HG02759 (cell line): Measurements from ENCODE around the gene SAFB.

ENCODE experiments used
- ATAC-seq: cut with Tn5 transposase; IDR thresholded peaks from one replicate; pipeline ENCODE4 v1.9.1; 2021; ENCODE audit warnings: mild to moderate bottlenecking, moderate library complexity; ENCODE audit not compliant: unreplicated experiment

The SAFB gene

DNA sequence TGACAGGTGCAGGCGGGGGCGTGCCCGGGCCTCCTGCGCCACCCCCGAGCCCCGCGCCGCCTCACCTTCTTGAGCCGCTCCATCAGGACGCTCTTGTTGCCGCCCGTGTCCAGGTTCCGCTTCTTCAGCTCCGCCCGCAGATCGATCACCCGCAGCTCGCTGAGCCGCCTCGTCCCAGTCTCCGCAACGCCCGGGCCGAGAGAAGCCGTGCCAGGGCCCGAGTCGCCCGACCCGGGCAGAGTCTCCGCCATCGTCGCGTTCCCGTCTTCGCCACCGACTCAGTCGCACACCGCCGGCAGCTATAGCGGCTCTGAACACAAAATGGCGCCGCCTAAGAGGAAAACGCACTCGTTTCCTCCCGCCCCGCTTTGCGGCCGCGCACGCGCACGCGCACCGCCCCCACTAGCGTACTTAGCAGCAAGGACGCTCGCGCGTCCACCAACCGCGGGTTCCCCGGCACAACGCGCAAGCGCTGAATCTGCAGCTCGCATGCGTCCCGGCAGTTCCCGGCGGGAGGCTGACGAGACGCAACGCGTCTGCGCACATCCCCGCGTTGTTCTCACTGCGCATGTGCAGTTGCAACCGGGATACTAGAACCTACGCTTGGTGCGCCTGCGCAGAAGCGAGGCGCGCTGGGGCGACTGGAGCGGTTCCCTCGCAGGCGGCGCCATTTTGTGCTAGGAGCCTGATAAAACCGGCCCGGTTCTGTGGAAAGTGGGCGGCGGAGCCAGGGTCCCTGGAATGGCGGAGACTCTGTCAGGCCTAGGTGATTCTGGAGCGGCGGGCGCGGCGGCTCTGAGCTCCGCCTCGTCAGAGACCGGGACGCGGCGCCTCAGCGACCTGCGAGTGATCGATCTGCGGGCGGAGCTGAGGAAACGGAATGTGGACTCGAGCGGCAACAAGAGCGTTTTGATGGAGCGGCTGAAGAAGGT is at the start of gene SAFB, which contains the start of gene SAFB2:
Gene SAFB, plus strand, starts transcription at position 619 of the 932 bp plus-strand sequence. Its CDS starts 123 bp downstream, at position 742.
Gene SAFB2, minus strand, starts transcription at position 312 of the 932 bp plus-strand sequence. Its CDS starts 61 bp downstream, at position 251.
- peak; percentile 82 for ATAC-seq

DNA sequence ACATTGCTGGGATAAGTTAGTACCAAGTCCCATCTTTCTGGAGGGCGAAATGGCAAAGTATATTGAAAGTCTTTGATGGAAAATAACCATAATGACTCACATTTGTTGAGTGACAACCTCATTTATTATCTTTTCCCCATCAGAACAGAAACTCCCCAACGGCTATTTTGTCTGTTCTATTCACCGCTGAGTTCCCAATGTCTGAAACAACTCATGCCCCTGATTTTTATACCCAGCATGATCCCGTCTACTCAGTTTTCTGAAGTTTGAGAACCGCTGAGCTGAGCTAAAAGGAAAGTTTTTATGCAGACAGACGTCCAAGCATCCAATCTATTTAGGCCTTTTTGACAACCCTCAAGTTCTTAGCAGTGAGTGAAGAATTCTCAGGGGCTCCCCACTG is 47.3 kb upstream of the SAFB start:
- ATAC-seq, result no peak

DNA sequence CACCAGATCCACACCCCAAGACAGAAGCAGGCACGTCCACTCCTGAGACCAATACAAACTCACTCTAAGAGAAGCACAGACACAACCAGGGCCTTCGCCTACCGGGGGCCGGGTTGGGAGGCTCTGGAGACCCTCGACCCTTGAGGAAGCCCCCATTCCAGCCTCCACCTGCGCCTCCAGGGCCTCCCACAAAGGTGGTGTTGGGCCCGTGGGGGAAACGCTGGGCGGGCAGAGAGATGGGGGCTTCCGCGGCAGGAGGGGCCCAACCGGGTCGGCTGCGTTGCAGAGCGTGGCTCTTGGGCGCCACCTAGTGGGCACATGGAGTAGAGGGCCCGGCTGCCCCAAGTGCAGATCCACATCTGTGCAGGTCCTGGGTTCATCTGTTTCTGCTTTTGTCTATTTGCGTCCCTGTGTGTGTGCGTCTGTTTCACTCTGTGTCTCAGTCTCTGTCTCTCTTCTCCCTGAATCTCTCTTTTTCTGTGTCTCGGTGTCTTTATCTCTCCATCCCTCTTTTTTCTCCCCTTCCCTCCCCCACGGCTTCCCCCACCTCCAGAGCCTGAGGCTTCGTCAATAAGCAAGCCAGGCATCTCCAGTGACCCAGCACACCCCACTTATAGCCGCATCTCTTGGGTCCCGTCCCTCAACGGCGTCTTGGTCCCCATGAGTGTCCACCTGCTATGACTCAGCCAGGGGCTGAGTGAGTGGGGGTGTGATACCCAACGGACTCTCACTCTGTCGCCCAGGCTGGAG is 44.6 kb upstream of the SAFB start:
- no peak for ATAC-seq

DNA sequence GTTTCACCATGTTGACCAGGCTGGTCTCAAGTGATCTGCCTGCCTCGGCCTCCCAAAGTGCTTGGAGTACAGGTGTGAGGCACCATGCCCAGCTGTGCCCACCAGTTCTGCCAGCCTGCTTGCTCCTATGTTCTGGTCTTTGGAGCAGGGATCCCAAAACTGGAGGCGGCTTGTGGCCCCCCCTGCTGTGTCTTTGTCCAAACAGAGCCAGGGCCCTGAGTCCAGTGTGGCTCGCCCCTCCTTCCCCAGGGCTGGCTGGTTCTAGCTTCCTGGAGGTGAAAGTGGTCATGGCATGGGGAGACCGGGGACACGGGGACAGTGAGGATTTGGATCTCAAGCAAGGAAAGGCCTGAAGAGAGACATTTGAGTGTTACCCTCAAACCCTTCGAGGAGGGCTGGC is 43.6 kb upstream of the SAFB start:
- no peak for ATAC-seq

DNA sequence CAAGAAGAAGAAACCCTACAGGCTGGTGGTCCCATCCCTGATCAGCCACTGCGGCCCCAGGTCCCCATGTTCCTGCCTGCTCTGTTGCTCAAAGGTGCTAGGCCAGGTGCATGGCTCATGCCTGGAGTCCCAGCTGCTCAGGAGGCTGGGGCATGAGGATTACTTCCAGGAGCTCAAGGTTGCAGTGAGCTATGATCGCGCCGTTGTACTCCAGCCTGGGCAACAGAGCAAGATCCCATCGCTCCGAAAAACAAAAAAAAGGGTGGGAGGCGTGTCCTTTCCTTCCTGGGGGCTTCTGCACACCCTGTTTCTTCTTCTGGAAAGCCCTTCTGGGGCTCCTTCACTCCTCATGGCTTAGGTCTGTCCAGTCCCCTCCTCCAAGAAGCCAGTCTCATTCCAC is 43.2 kb upstream of the SAFB start:
- no peak for ATAC-seq

DNA sequence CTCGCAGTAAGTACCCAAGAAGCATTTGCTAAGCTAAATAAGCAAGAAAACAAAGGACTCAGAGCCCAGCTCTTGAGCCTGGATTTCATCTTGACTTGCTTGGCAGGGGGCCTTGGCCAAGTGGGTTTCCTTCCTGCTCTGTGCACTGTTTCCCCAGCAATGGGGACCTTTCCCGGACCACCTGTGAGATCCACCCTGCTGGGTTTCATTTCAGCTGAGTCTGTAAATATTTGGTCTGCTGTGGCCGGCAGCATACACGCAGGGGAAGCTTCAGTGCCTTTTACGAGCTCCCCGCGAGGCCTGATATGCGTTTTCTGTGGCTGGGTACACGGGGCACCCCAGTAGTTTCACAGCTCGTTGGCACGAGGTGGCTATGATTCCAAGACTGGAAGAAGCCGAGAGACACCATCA is 42.7 kb upstream of the SAFB start:
- no peak for ATAC-seq

DNA sequence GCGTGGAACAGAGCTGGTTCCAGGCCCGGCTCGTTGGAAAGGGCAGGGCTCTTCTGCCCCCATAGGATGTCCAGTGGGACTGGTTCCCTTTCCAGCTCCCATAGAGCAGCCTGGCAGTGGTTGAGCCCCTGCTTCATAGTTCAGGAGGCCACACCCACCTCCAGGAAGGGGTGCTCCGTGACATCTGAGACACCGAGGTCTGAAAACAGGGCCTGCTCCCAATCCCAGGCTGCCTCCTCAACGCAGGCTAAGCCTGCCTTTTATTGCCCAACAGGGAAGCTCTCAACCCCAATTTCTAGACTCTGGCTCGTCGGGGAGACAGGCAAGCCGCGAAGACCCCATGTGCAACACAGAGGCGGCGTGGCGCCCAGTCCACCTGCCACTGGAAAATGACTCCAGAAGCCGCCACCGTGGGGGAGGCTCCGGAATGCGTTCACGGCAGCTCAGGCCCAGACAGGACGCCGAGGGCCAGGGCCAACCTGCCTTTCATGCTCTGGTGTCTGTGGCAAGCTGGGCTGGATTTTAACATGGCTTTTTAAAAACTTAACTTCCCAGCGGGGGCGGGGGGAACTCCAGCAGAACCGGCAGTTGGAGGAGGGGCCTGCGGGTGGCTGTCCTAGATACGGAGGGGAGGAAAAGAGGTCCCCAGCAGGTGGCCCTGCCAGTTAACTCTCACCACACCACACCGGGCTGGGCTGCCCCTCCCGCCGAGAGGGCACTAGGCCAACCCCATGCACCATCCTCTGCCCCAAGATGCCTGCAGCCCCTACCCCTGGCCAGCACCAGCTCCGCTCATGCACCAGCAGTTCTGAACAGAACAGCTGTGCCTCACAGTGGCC is 37.2 kb upstream of the SAFB start:
- ATAC-seq, result no peak

DNA sequence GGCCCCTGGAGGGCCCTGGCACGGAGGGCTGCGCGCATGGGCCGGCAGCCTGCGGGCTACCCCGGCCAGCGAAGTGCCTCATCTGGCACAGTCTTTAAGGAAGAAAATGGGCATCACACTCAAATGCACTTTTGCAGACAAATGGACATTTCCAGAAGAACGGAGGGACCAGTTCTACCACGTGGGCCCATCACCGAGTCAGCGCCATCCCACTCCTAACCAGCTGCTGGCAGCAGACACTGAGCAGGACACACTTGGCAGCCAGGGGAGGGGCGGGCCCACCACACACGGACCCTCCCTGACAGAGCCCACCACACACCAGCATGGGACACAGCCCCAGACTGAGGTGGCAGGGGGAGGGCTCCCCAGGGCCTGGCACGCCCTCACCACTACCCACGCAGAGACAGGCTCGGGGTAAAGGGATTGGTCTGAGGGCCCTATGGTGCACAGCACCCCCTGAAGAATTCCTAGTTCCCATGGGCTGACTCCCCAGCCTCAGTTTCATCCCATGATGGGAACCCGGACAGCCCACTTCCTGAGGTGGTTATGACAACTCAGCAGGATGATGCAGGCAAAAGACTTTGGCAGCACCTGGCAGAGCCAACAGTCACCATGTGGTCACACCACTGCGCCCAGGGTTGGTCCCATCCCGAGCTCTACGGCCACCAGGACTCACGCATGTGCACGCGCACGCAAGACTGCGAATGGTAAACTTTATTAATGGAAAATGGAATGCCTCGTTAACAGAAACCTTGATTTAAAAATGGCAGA is 36.4 kb upstream of the SAFB start:
- no peak for ATAC-seq

DNA sequence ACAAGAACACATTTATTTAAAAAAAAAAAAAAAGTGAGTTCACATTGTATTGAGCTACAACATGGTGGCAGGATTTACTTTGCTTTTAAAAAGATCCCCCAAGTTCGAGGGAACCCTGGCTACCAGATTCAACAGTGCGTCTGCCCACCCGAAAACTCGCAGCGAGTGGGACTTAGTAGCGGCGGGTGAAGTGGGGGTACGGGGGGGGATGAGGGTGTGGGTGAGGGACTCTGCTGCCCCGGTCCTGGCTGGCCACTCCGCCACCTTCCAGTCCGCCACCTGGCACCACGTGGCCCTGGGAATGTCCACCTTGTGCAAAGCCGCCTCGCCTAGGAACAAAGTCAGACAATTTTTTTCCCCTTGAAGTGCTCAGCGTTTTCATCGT is 35.8 kb upstream of the SAFB start:
- ATAC-seq, result no peak

DNA sequence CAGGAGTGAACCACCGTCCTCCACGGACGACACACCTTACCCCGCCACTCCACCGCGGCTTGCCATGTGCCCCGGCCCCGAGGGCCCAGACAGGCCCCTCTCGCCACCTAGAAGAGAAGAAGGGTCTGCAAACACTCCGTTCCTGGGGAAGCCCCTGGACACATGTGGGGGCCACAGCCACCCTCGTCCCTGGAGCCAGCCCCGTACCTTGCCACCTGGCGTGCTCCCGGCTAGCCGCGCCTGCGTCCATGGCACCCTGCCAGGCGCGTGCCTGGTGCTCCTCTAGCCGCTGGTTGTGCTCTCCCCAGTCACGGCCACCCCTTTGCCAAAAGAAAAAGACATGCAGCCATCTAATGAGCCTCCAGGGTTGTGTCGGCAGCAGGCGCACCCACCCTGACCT is 35.2 kb upstream of the SAFB start:
- ATAC-seq, result no peak

DNA sequence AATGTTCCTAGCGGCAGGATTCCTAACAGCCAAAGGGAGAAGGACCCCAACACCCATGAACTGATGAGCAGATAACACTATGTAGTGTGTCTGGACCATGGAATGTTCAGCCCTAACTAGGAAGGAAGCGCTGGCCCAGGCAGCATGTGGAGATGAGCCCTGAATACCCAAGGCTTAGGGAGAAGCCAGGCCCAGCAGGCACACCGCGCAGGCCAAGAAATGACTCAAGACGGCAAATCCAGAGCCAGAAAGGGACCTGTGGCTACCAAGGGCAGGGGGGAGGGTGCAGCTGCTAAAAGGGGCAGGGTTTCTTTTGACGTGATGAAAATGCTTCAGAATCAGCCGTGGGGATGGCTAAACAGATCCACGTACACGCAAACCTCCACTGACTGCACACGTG is 34.4 kb upstream of the SAFB start:
- no peak for ATAC-seq

DNA sequence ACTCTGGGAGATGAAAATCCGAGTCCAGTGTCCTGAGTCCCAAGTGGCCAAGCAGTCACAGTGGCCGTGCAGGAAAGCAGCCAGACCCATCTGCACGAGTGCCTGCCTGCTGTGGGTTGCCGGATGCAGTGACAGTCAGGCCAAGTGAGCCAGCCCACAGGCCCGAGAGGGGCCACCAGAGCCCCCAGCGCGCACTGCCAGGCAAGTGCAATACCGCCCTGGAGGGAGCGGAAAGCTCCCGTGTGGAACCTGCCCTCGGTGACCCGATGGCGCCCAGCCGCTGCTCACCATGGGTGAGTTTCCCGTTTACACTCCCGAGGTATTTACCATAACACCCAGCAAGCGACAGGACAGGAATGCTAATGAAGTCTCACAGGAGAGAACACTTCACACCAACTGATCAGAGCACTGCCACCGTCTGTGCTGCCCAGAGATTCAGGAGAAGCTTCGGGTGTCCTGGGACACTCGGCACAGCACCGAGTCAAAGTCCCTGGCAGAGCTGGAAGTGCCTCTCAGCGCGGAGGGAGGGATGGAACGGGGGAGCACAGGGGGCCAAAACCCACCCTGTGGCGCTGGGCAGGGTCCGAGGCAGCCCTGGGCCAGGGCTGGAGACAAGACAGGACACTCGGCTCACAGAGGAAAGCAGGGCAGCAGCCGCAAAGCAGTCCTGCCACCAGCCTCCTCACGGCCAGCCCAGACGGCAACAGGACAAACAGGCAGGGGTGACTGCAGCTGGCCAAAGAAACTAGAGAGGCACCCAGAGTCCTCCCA is 33.8 kb upstream of the SAFB start:
- ATAC-seq, result no peak

DNA sequence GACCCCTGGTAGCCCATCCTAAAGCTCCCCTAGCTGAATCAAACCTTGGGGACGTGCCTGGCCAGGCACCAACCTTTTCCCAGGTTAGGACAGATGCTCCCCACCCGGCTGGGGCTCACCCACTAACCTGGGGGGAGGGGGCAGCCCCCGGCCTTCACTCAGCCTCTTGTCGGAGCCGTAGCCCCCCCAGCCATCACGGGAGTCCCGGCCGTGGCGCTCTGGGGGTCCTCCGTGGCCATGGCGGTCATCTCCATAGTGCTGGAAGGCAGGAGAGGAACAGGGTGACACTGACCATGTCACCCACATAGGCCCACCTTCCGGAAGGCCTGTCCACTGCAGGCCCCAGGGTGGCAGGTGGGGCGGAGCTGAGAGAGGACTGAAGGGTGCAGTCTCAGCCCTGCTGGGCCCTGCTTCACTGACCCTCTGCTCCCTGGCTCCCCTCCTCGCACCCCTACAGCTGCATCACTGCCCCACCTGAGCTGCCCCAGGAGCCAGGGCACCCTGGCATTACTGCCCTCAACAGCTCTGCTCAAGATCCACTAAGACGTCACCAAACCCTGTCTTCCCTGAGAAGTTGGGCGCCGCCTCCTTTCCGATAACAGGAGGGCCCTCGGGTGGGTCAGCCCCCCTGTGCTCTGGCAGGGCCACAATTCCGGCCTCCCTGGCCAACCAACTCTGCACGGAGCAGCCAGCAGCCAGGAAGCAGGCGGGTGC is 32.6 kb upstream of the SAFB start:
- ATAC-seq, result no peak

DNA sequence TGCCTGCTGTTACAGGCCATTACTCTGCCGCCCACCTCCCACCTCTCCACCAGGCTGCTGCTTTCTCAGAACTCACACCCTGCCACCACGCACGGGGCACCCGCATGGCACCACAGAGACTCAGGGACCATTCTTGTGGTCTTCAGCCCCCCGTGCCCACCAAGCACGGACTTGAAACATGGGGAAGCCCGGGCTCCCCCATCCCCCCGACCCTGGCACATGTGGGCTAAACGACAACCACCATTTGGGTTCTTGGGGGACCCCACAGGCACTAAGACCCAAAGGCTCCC is 32.1 kb upstream of the SAFB start:
- no peak for ATAC-seq

DNA sequence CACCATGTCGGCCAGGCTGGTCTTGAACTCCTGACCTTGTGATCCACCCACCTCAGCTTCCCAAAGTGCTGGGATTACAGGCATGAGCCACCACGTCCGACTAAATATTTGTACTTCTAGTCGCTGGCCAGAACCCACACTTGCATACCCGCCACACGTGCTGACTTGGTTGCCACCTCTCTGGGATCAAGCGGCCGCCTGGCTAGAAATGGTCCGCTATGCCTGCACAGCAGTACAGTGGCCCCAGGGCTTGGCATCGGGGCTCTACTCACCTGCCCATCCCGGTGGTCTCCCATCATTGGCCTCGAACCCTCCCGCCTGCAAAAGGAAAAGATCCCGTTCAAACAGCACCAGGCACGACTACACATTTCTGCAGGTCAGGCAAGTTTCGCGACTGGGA is 31.4 kb upstream of the SAFB start:
- ATAC-seq, result no peak

DNA sequence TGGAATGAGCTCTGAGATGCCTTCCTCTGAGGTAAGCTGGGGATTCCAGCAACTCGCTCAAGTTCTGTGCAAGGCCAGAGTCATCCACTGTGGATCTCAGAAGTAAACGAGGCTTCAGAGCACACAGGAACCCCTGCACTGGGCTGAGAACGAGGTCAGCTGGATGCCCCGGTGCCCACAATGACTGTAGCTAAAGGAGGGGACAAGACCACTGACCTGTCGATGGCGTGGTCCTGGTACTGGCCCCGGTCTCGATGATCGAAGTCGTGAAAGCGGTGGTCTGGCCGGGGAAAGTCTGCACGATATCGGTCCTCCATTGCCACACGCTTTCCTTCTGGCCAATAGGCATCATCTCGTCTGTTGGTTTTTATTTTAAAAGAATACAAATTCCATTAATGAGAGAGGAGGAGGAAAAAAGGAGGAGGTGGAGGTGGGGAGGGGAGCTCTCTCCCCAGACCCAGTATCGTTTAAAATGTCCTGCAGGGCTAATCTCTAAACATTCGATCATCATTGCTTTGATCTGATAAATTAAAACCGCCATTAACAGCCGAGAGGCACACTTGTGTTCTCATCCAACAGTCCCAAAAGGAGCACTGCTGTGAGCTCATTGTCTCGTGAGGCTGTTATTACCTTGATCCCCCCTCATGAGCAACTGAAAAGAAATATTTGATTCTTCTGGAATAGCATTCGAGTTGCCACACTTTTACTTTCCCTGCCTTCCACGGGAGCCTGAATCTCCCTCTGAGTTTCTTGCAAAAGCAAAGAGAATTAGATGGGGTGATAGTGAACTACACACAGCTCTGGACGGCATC is 30.1 kb upstream of the SAFB start:
- no peak for ATAC-seq

DNA sequence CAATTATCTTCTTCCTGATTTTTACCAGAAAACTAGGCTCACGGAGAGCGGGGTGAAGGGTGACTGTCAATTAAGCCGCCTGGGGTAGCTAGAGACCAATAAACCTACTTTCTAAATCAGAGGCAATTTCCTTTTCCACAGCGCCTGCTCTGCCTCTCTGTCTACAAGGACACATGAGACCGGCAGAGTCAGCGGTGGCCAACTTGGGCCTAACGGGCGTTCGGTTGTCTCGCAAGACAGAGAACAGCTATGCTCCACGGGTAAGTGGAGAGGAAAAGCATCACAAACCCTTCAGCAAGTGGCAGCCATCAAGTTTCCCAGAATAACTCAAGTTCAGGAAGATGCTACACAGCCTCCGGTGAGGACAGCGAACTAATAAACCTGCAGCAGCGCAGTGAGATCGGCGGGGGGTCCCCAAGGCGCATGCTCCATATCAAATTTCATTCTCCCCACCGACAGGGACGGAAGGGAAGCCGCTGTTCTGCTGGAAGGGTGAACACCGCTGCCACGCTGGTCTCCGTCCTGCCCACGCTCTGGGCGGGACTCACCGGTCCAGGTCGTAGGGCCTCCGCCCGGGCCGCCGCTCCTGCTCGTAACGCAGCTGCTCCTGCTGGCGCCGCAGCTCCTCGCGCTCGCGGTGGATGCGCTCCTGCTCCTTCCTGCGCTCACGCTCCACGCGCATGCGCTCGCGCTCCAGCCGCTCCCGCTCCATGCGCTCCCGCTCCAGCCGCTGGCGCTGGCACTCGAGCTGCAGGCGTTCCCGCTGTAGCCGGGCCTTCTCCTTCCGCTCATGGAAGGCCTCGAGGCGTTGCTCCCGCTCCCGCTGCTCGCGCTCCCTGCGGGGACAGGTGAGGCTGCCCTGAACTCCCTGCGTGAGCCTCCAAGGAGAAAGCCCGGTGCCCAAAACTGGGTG is 29.3 kb upstream of the SAFB start:
- ATAC-seq, result no peak
